Thyroid gland (tissue), 4 donors: ENCODE data around the gene CYFIP2. TPM values are rescaled to one million over a fixed set of nuclear protein-coding genes. Genes with fewer than 3 reads are reported as not detected.

Experiments
- DNase-seq, 2 donors: peaks; one replicate each; pipeline ENCODE4 v3.0.0-alpha.2; 2019
- H3K27ac ChIP-seq, 3 donors: fragments of 200-600 bp; sonication (generic); 1 replicate in 2 of 3; 2 replicates in 1 of 3; pipeline ENCODE4 v1.5.1; 2016 to 2019; ENCODE audit warnings: mild to moderate bottlenecking in 1 of 3, moderate library complexity in 1 of 3
- H3K27me3 ChIP-seq: fragments of 200-600 bp; sonication (generic); one replicate; pipeline ENCODE4 v1.5.1; 2019
- H3K36me3 ChIP-seq, 2 donors: fragments of 200-600 bp; sonication (generic); one replicate each; pipeline ENCODE4 v1.5.1; 2016 to 2019
- H3K4me1 ChIP-seq, 2 donors: fragments of 200-600 bp; sonication (generic); one replicate each; pipeline ENCODE4 v1.5.1; 2017 to 2019
- H3K4me3 ChIP-seq, 3 donors: fragments of 200-600 bp; sonication (generic); replicated peaks in 1 of 3; 1 replicate in 2 of 3; 2 replicates in 1 of 3; pipeline ENCODE4 v1.5.1; 2016; ENCODE audit warnings: mild to moderate bottlenecking in 1 of 3
- H3K9me3 ChIP-seq: fragments of 200-600 bp; sonication (generic); one replicate; pipeline ENCODE4 v1.5.1; 2017
- POLR2A ChIP-seq, 2 donors: fragments of 450-650 bp; IDR thresholded peaks; one replicate each; pipeline ENCODE4 v1.6.1; 2017; ENCODE audit warnings: antibody characterized with exemption in 2 of 2, mild to moderate bottlenecking in 2 of 2, moderate library complexity in 1 of 2
- WGBS, 2 donors: methylation state at CpG; one replicate each; pipeline ENCODE4 v1.1.5; 2017; 5-methylcytosine and 5-hydroxymethylcytosine counted together
- intact Hi-C: fragments of 100-400 bp; cut with DNase I; formaldehyde crosslinking; loops from one replicate; pipeline ENCODE4 v1.15.1; 2023
- total RNA-seq, 4 donors: library from RNA; depleted of rRNA; stranded (reverse); fragments of >200 nt; gene quantifications; one replicate each; pipeline ENCODE4 v1.2.3, GENCODE V29; 2016
- TF ChIP-seq, protein P1 (sequence below), 6 experiments: fragments of 200-600 bp in 3 of 6; fragments of 450-650 bp in 3 of 6; sonication (generic) in 3 of 6; IDR thresholded peaks; one replicate each; pipeline ENCODE4 v1.5.1; 2016 to 2019; ENCODE audit warnings: antibody characterized with exemption in 6 of 6, mild to moderate bottlenecking in 2 of 6, inconsistent platforms in 1 of 6, moderate library complexity in 1 of 6

CYFIP2 gene
- total RNA-seq, 4 donors from 2014 or later: 18.3 to 73.5 (median 34.6) TPM

DNA sequence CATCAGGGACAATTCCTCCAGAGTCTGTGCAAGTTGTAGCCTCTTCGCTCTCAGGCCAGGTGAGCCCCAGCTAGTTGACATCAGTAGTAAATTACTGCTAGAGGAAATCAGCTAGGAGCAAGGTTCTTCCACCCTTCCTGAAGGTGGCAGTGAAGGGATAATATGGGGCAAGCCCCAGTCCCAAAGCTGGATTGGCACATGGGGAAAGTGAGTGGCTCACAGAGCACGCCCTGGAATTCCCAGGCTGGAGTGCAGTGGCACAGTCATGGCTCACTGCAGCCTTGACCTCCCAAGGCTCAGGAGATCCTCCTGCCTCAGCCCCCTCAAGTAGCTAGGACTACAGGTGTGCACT lies 82.1 kb downstream of the CYFIP2 start:
- no peaks in the 10 kb centered on the region for H3K27me3 ChIP-seq
- peaks cover 14 to 19% of the 10 kb centered on the region in 2 donors for H3K4me1 ChIP-seq
- H3K36me3 ChIP-seq: no peaks in the 10 kb centered on the region
- H3K9me3 ChIP-seq: no peaks in the 10 kb centered on the region
- 95 to 100% methylated on average over 2 of the region's 2 CpGs for WGBS, 2 donors
- no peak for DNase-seq
- H3K4me3 ChIP-seq: no peak overlapping the region
- intact Hi-C loops: no loop called here
- TF ChIP-seq POLR2A (IDR thresholded peaks at IDR 0.05): no peak
- TF ChIP-seq, protein P1, sequence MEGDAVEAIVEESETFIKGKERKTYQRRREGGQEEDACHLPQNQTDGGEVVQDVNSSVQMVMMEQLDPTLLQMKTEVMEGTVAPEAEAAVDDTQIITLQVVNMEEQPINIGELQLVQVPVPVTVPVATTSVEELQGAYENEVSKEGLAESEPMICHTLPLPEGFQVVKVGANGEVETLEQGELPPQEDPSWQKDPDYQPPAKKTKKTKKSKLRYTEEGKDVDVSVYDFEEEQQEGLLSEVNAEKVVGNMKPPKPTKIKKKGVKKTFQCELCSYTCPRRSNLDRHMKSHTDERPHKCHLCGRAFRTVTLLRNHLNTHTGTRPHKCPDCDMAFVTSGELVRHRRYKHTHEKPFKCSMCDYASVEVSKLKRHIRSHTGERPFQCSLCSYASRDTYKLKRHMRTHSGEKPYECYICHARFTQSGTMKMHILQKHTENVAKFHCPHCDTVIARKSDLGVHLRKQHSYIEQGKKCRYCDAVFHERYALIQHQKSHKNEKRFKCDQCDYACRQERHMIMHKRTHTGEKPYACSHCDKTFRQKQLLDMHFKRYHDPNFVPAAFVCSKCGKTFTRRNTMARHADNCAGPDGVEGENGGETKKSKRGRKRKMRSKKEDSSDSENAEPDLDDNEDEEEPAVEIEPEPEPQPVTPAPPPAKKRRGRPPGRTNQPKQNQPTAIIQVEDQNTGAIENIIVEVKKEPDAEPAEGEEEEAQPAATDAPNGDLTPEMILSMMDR (IDR thresholded peaks at IDR 0.05): no peak
- no peak overlapping the region for H3K27ac ChIP-seq

DNA sequence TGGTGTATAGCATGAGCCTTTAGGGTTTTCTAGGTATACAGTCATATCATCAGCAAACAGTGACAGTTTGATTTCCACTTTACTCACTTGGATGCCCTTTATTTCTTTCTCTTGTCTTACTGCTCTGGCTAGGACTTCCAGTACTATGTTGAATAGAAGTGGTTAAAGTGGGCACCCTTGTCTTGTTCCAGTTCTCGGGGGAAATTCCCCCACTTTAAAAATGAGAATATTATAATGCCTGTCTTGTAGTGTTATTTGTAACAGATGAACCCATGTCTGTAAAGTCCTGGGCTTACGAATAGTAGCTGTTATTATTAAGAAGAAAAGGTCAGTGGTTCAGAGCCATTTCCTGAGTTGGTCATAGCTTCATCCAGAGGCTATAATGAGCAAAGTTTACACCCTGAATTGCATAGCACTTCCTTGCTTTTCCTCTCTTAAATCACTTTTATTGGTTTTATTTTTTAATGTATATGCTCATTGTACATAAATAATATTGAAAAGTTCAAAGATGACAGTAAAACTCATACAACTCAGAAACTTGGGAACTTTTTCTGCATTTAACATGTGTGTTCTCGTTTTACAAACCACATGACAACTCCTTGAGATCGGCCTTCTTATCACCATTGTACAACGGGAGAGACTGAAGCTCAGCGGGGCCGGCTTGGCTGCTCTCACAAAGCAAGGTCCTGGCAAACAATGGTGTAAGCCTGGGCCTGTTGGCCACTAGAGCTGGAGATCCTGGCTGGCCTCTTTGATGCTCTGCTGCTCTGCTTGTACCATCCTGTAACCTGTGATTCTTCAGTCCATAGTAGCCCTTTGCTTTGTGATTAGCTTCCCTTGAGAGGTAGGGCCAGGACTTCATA lies 85.2 kb downstream of the CYFIP2 start:
- Histone ChIP-seq H3K27ac (no peak overlapping the region), H3K36me3 (no peaks in the 10 kb centered on the region), H3K4me1 (peaks cover 0 to 6% of the 10 kb centered on the region in 2 donors), H3K9me3 (no peaks in the 10 kb centered on the region), H3K4me3 (no peak overlapping the region), H3K27me3 (no peaks in the 10 kb centered on the region)
- no peak for TF ChIP-seq POLR2A (IDR thresholded peaks at IDR 0.05)
- TF ChIP-seq, protein P1 (IDR thresholded peaks at IDR 0.05): no peak
- no peak for DNase-seq
- WGBS, 2 donors: 71 to 73% methylated on average over 7 of the region's 7 CpGs
- intact Hi-C loops: no loop called here

GRCh38 chr5:157351802-157352092 lies 85.8 kb downstream of the CYFIP2 start:
- intact Hi-C loops: no loop called here
- no peaks in the 10 kb centered on the region for H3K27me3 ChIP-seq
- TF ChIP-seq, protein P1 (IDR thresholded peaks at IDR 0.05): no peak
- TF ChIP-seq POLR2A (IDR thresholded peaks at IDR 0.05): no peak
- H3K27ac ChIP-seq: no peak overlapping the region
- no peaks in the 10 kb centered on the region for H3K36me3 ChIP-seq
- H3K4me1 ChIP-seq: peaks cover 0 to 6% of the 10 kb centered on the region in 2 donors
- no peak overlapping the region for H3K4me3 ChIP-seq
- WGBS, 2 donors: 83 to 100% methylated on average over 1 of the region's 1 CpG
- H3K9me3 ChIP-seq: no peaks in the 10 kb centered on the region
- no peak for DNase-seq

- Histone ChIP-seq H3K4me1 (no peaks in the 10 kb centered on the region), H3K9me3 (no peaks in the 10 kb centered on the region), H3K36me3 (no peaks in the 10 kb centered on the region), H3K27me3 (no peaks in the 10 kb centered on the region), H3K27ac (no peak overlapping the region), H3K4me3 (no peak overlapping the region)
- 90 to 93% methylated on average over 12 of the region's 12 CpGs for WGBS, 2 donors
- no peak for DNase-seq
- intact Hi-C loops: no loop called here
- no peak for TF ChIP-seq POLR2A (IDR thresholded peaks at IDR 0.05)
- TF ChIP-seq, protein P1 (IDR thresholded peaks at IDR 0.05): no peak
Measured at GRCh38 chr5:157352756-157353340, 86.9 kb downstream of the CYFIP2 start.

- TF ChIP-seq, protein P1 (IDR thresholded peaks at IDR 0.05): peak in 1 of 6 experiments; percentile 13
- TF ChIP-seq POLR2A (IDR thresholded peaks at IDR 0.05): no peak
- no peak overlapping the region for H3K27ac ChIP-seq
- no peak for DNase-seq
- WGBS, 2 donors: 72 to 75% methylated on average over 5 of the region's 5 CpGs
- no peaks in the 10 kb centered on the region for H3K27me3 ChIP-seq
- no peaks in the 10 kb centered on the region for H3K4me1 ChIP-seq
- H3K4me3 ChIP-seq: no peak overlapping the region
- H3K36me3 ChIP-seq: no peaks in the 10 kb centered on the region
- H3K9me3 ChIP-seq: no peaks in the 10 kb centered on the region
- intact Hi-C loops: no loop called here
Measured at GRCh38 chr5:157354800-157355199, 88.9 kb downstream of the CYFIP2 start.
